ENCODE measurements around the gene USP47.

USP47 gene

DNA sequence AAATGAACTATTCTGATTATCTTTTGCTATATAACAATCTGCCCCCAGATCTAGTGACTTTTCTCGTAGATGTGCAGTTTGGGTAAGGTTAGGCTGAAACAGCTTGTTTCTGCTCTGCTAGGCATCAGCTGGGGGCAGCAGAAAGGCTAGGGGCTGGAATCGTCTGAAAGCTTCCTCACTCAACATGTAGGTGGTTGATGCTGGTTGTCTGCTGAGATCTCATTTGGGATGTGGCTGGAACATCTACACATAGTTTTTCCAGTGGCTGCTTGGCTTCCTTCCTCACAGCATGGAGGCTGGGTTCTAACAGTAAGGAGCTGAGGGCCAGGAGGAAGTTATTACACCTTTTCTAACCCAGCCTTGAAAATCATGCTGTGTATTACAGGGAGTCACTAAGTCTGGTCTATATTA, 30.2 kb downstream of the USP47 start:
- no peak for DNase-seq

DNA sequence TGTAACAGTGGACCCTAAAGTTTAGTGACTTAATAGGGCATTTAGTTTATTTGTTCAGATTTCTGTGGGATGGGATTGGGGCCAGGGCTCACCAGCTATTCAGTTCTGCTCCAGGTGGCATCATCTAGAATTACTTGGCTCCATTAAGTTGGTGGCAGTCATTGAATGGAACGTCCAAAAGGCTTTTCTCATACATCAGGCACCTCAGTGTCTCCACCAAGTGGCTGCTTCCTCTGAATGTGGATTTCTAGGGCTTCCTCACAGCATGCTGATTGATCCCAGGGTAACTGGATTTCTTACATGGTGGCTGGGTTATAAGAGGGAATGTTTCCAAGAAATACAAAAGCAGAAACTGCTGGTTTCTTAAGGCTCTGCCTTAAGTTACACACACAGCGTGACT, 34.7 kb downstream of the USP47 start:
- peak in 1 of 2 experiments; percentile 8 for DNase-seq

GRCh38 chr11:11880179-11880578, 38.4 kb downstream of the USP47 start:
- DNase-seq, result no peak

- DNase-seq, result no peak
These were observed 40.8 kb downstream of the USP47 start for GRCh38 chr11:11882539-11882938.

DNA sequence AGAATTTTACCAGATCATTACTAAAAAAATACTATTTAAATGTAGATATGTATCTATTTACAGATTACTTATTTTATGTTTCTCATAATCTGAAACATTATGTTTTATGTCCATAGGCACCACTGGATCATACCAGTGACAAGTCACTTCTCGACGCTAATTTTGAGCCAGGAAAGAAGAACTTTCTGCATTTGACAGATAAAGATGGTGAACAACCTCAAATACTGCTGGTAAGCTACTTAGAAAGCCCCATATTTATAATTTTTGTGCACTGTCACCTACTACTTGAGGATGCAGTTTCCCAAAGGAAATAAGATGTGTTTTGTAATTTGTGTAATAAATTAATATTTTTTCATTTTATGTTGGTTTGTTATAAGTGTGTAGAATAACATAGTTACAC, 42.6 kb downstream of the USP47 start:
- DNase-seq, result no peak

DNA sequence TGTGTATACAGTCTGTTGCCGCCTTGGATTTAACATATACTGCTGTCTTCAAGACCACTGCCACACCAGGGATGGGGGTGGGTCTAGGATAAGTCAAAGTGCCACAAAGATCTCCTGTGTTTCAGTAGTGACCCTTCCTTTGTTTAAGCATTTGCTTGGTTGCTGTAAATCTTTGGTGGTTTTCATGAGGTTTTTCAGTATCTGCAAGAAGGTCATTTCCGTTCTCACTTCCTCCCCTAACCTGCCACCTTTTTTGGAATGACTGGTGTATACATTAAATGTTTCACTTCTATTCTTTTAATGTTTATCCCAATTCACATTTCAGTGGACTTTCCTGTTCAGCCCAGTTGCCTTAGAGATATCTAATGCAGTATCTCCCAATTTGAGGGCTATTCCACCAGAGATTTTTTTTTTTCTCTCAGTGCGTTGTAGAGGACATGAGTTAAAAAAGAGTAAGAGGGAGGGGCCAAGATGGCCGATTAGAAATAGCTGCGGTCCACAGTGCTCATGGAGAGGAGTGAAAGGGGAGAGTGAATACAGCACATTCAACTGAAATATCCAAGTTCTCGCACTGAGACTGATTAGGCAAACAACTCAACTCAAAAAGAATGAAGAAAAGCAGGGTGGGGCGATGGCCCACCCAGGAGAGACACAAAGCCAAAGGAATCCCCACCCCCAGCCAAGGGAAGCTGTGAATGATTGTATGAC, 43.2 kb downstream of the USP47 start:
- no peak for DNase-seq

- no peak for DNase-seq
These were observed 52.7 kb downstream of the USP47 start for GRCh38 chr11:11894486-11894885.

DNA sequence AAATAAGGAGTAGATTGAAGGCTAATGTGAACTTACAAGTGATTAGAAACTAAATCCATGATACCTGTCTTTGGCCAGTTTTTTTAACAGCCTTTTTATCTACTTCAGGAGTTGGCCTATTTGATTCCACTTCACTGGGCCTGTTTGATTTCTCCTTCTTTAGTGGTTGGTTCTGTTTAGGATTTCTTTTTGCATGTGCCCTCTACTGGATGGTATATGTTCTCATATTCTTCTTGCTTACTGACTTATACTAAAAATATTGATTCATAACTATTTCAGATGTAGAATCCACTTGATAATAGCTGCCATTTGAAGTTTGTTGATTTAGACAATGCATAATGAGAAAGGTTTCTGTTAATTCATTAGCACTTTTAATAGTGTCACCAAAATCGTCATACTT, 53.9 kb downstream of the USP47 start:
- no peak for DNase-seq

GRCh38 chr11:11898648-11899047, 56.9 kb downstream of the USP47 start:
- no peak for DNase-seq

DNA sequence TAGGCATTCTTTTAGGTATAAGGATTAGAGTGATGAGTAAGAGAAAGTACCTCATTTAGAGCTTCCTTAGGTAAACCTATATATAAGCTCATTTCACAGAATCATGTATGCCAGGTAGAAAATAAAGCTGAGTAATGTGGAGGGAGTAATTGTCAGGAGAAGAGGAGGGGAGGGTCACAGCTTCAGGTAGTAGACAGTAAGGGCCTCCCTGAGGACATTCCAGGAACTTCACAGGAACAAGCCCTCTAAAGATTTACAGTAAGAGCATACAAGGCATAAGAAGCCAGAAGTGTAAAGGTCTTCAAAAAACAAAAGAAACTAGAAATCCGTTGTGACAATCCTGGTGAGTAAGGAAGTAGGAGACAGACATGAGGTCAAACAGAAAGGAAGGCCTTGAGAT, 57.6 kb downstream of the USP47 start:
- DNase-seq, result no peak

GRCh38 chr11:11901929-11902328, 60.2 kb downstream of the USP47 start:
- no peak for DNase-seq

DNA sequence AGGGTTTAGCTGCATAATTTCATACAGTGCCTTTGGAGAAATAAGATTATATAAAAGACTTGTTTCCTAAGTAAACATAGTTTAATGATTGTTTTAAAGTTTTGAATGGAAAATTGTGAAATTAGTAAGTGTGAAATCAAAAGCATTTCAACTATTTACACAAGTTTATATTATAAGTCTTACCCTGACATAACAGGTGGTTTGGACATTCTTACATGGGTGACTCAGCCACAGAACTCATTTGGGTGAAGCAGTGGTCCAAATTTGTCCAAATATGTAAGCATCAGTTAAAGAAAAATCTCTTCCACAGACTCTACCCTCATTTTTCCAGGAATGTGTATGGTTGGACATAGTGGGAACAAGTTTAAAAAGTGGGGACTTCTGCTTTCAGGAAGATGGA, 68.0 kb downstream of the USP47 start:
- DNase-seq, result no peak

GRCh38 chr11:11910541-11910940, 68.8 kb downstream of the USP47 start:
- DNase-seq, result no peak

DNA sequence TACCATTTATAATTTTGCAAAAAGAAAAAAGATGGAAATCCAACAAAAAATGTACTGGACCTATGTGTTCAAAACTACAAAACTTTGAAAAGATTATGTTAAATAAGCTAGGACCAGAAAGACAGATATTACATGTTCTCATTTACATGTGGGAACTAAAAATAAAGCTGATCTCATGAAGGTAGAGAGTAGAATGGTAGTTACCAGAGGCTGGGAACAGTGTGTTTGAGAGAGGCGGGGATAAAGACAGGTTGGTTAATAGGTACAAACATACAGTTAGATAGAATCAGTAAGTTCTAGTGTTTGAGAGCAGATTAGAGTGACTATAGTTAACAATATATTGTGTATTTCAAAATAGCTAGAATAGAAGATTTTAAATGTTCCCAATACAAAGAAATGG, 71.6 kb downstream of the USP47 start:
- no peak for DNase-seq

GRCh38 chr11:11915625-11916024, 73.9 kb downstream of the USP47 start:
- no peak for DNase-seq

- DNase-seq, result no peak
These were observed 75.2 kb downstream of the USP47 start for GRCh38 chr11:11916981-11917399.

DNA sequence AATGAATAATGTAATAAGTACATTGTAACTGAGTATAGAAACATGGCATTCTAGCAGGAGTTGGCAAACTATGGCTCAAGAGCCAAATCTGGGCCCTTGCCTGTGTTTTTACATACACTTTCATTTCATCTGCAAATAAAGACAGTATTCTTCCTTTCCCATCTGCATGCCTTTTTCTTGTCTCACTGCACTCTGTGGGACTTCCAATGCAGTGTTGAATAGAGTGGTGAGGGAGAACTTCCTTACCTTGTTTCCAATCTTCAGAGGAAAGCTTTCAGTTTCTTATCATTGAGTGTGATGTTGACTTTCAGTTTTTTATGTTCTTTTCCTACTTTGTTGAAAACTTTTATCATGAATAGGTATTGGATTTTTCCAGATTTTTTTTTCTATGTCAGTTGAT, 82.1 kb downstream of the USP47 start:
- DNase-seq, result no peak

DNA sequence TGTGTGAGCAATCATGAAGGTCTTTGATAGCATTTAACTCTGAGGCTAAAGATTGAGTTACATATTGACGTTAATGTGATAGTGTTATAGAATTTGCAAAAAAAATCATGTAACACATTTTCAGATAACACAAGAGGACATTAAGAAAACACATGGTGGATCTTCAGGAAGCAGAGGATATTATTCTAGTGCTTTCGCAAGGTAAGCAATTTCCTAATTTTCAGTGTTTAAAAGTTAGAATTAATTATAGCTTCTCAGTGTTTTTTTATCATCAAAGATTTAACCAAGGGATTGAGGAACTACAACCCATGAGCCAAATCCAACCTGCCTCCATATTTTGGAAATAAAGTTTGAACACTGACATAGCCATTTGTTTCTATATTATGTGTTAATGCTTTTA, 88.1 kb downstream of the USP47 start:
- DNase-seq, result no peak

DNA sequence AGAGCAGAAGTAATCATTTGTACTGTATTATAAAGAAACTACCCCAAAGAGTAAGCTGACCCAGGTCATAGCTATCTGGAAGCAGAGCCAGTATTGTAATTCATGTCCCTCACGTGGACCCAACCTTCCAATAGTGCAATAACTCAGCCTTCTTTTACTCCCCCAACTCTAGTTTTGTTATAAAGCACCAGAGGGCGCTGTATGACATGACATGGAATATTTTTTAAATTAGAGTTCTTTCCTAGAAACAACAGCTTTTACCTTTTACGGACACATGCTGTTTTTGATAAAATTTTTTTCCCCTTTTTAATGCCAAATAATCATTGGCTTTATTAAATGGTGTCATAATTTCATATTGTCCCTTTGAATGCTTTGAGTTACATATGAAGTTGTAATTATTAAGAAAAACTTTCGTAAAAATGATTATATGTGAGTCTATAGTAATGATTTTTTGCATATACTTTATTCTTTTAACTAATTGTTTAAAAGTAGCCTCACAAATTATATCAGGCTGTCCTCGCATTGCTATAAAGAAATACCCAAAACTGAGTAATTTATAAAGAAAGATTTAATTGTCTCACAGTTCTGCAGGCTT, 89.8 kb downstream of the USP47 start:
- peak; percentile 44 to 55 for DNase-seq

- no peak for DNase-seq
These were observed 93.8 kb downstream of the USP47 start for GRCh38 chr11:11935536-11935935.

GRCh38 chr11:11937433-11937832, 95.7 kb downstream of the USP47 start:
- no peak for DNase-seq

DNA sequence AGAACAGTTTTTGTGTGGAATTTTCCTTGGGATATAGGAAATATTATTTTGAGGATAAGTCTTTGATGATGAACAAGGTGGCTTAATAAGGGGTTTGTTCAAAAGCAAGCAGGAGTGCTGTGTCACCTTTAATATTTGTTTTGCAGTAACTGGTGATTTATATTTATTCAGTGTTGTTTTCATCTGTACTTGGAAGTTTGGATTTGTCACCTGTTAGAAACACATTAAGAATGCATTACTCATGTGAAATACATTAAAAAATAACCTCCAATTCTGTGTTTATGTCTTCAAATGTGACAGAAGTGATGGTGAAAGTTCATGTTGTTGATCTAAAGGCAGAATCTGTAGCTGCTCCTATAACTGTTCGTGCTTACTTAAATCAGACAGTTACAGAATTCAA, 96.2 kb downstream of the USP47 start:
- DNase-seq, result peak in 1 of 2 experiments; percentile 7

DNA sequence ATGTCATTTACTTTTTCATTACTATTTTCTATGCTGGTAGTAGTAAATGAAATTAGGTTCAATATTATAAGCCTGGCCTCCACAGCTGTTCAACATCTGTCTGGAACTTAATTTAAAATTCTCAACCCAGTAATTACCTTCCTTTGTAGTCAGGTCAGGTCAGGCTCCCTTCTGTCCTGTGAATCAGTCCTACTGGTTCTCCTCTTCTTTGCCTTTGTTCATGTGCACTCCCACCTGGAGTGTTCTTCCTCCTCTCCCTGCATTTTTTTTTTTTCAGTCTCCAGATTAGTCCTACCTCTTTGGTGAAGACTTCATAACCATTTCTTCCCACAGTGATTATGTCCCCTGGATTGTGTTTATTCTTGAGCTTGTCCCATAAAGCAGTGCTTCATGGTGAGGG, 98.8 kb downstream of the USP47 start:
- peak in 1 of 2 experiments; percentile 17 for DNase-seq

DNA sequence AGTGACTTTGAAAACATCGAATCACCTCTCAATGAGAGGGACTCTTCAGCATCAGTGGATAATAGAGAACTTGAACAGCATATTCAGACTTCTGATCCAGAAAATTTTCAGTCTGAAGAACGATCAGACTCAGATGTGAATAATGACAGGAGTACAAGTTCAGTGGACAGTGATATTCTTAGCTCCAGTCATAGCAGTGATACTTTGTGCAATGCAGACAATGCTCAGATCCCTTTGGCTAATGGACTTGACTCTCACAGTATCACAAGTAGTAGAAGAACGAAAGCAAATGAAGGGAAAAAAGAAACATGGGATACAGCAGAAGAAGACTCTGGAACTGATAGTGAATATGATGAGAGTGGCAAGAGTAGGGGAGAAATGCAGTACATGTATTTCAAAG, 100.9 kb downstream of the USP47 start:
- DNase-seq, result no peak

GRCh38 chr11:11944444-11944843, 102.7 kb downstream of the USP47 start:
- DNase-seq, result no peak

Data from NCI-H2081 (cell line).